Psoas muscle (tissue), 8 donors: ENCODE results near the gene SNRPF. TPM values are rescaled to one million over a fixed set of nuclear protein-coding genes. Genes with fewer than 3 reads are reported as not detected.

Source experiments
- ATAC-seq, 4 donors: fragments of 200-7000 bp; cut with Tn5 transposase; one replicate each; pipeline ENCODE4 v1.9.1; 2020; ENCODE audit warnings: moderate library complexity in 3 of 4, mild to moderate bottlenecking in 2 of 4
- DNase-seq, 2 donors: peaks; one replicate each; pipeline ENCODE4 v3.0.0-alpha.2; 2020
- H3K27ac ChIP-seq: fragments of 200-600 bp; one replicate; pipeline ENCODE4 v1.8.0; 2022
- H3K27me3 ChIP-seq, 3 donors: fragments of 200-600 bp in 1 of 3; one replicate each; pipeline versions ENCODE4 v1.6.1 to v1.8.0; 2013 to 2022; ENCODE audit warnings: low read length in 2 of 3, mild to moderate bottlenecking in 2 of 3, moderate library complexity in 1 of 3; ENCODE audit not compliant: insufficient read depth in 3 of 3
- H3K36me3 ChIP-seq, 2 donors: fragments of 200-600 bp in 1 of 2; one replicate each; pipeline versions ENCODE4 v1.6.1 to v1.8.0; 2013 to 2022; ENCODE audit warnings: low read depth in 1 of 2, mild to moderate bottlenecking in 1 of 2, moderate library complexity in 1 of 2; ENCODE audit not compliant: insufficient read depth in 1 of 2
- H3K4me1 ChIP-seq: fragments of 200-600 bp; one replicate; pipeline ENCODE4 v1.8.0; 2022
- H3K4me3 ChIP-seq: fragments of 200-600 bp; one replicate; pipeline ENCODE4 v1.8.0; 2022; ENCODE audit warnings: mild to moderate bottlenecking
- H3K9me3 ChIP-seq: fragments of 200-600 bp; one replicate; pipeline ENCODE4 v1.8.0; 2022
- WGBS, 3 donors: extraction: QIAGEN DNeasy Blood & Tissue Kit; methylation state at CpG; one replicate each; pipeline versions ENCODE4 v1.1.6 to v1.1.7; 2013; 5-methylcytosine and 5-hydroxymethylcytosine counted together
- intact Hi-C, 2 donors: fragments of 100-400 bp; cut with DNase I; formaldehyde crosslinking; loops; one replicate each; pipeline versions ENCODE4 v1.11.0 to v1.14.2; 2022
- polyA plus RNA-seq, 3 donors: library from polyadenylated mRNA; stranded (reverse); fragments of 200-250 nt; gene quantifications; one replicate each; pipeline ENCODE4 v1.2.3, GENCODE V29; 2013
- total RNA-seq, 4 donors: library from RNA; stranded (reverse); fragmentation: NEBNext Ultra II Directional in 2 of 4; extraction: Animal tissue kit (Norgen Biotek cat#: 25700) in 2 of 4; gene quantifications; one replicate each; pipeline versions ENCODE4 v1.2.1 to v1.2.4, GENCODE V29; 2021 to 2023
- TF ChIP-seq, protein P1 (sequence below): fragments of 200-600 bp; IDR thresholded peaks from one replicate; pipeline ENCODE4 v1.8.0; 2022; ENCODE audit warnings: antibody characterized with exemption
- donor health status: healthy with polysubstance abuse.
- donor health status: DM: no; HTN: no; CAD: no; lungs with moderate emphysema.
- donor health status: Bipolar disorder and iron deficiency.
- donor health status: healthy.
- donor health status: DM: yes; HTN: yes; CAD: no.
- donor health status: DM: no; HTN: no; CAD: no.
- donor health status: DM: no; HTN: no; CAD: no.
- donor health status: DM: yes; HTN: yes; CAD: no.

The SNRPF gene
- total and polyA plus RNA-seq, 7 donors: 8.8 to 40.8 (median 13.7) TPM

DNA sequence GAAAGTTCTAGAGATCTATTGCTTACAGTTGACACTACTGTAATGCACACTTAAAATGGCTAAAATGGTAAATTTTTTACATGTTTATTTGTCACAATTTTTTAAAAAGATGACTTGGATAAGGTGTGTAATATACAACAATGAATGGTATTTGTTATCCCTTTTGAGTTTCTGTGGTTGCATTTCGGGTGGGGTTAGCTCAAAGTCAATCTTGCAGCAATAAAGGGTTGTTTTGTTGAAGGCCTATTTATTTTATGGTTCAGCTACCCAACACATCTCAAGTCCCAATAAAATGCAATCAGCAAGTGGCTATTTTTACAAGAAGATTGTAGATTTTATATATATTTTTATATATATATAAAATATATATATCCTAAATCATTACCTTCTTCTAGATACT lies 22.1 kb downstream of the SNRPF start:
- Histone ChIP-seq H3K36me3 (no peaks in the 10 kb centered on the region), H3K4me1 (no peaks in the 10 kb centered on the region), H3K9me3 (no peaks in the 10 kb centered on the region), H3K4me3 (no peak overlapping the region), H3K27me3 (no peaks in the 10 kb centered on the region), H3K27ac (no peak overlapping the region)
- TF ChIP-seq, protein P1, sequence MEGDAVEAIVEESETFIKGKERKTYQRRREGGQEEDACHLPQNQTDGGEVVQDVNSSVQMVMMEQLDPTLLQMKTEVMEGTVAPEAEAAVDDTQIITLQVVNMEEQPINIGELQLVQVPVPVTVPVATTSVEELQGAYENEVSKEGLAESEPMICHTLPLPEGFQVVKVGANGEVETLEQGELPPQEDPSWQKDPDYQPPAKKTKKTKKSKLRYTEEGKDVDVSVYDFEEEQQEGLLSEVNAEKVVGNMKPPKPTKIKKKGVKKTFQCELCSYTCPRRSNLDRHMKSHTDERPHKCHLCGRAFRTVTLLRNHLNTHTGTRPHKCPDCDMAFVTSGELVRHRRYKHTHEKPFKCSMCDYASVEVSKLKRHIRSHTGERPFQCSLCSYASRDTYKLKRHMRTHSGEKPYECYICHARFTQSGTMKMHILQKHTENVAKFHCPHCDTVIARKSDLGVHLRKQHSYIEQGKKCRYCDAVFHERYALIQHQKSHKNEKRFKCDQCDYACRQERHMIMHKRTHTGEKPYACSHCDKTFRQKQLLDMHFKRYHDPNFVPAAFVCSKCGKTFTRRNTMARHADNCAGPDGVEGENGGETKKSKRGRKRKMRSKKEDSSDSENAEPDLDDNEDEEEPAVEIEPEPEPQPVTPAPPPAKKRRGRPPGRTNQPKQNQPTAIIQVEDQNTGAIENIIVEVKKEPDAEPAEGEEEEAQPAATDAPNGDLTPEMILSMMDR: no peak
- DNase-seq (no peak), ATAC-seq (no peak)
- intact Hi-C loops: no loop called here
- WGBS, 3 donors: 87 to 96% (median 93%) methylated on average over 1 of the region's 1 CpG

DNA sequence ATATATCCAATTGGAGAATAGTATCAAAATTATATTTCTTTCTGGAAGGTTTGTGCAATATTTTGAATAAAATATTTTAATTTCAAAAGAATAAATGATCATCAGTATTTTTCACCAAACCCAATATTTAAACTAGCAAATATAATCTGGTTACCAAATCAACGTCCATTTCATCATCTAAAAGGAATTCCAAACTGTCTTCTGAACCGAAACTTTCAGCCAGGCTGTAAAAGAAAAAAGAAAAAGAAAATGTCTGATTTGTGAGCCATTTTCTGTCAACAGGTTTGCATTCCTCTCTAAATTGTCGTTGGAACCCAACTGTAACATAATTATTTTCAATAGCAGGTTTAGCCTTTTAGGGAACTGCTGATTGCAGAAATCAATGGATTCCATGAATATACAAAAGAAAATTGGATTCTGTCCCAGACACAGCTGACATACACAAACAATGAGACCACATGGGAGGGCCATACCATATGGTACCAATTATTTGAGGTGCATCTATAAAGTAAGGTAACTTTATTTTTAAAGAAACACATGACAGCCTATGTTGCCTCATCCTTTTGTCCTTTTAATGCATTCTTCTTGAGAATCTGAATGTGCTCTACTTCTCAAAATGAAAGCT lies 22.7 kb downstream of the SNRPF start:
- no peaks in the 10 kb centered on the region for H3K27me3 ChIP-seq
- ATAC-seq (no peak), DNase-seq (no peak)
- no peaks in the 10 kb centered on the region for H3K4me1 ChIP-seq
- H3K36me3 ChIP-seq: no peaks in the 10 kb centered on the region
- intact Hi-C loops: no loop called here
- H3K27ac ChIP-seq: no peak overlapping the region
- H3K4me3 ChIP-seq: no peak overlapping the region
- 37 to 49% (median 38%) methylated on average over 3 of the region's 3 CpGs for WGBS, 3 donors
- no peaks in the 10 kb centered on the region for H3K9me3 ChIP-seq
- TF ChIP-seq, protein P1: no peak

DNA sequence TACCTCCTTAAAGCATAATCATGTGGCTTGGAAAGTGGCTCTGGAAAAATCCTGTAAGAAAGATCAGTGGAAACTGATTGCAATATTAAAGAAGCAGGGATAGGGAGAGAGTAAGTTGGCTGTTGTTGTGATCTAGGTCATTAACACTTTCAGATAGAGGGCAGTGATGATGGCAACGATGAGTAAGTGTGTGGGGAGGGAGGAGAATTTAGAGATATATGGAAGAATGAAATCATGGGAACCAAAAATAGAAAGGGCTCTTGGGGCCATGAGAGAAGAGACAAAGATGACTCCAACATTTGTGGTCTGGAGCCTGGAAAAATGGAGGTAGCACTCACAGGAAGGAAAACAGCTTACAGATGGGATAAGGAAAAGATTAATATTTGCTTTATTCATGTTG lies 23.3 kb downstream of the SNRPF start:
- ATAC-seq (no peak), DNase-seq (no peak)
- TF ChIP-seq, protein P1: no peak
- Histone ChIP-seq H3K9me3 (no peaks in the 10 kb centered on the region), H3K27ac (no peak overlapping the region), H3K4me1 (no peaks in the 10 kb centered on the region), H3K4me3 (no peak overlapping the region), H3K27me3 (no peaks in the 10 kb centered on the region), H3K36me3 (no peaks in the 10 kb centered on the region)
- 16 to 19% (median 17%) methylated on average over 1 of the region's 1 CpG for WGBS, 3 donors
- intact Hi-C loops: no loop called here

DNA sequence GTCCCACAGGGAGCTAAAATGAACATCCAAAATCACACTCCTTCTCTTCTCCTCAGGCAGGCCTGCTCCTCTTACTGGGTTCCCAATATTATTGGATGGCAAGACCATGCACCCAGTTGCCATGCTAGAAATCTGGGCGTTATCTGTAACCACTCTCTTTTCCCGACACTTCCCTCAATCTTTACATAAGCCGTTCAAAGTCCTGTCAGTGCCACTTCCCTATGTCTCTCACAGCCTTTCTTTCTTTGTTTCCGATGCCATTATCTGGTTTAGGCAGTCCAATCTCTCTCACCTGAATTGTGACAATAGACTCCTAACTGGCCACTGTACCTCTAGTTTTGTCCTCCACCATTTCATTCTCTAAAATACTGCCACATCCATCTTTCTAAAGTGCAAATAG lies 24.1 kb downstream of the SNRPF start:
- TF ChIP-seq, protein P1: no peak
- Histone ChIP-seq H3K27me3 (no peaks in the 10 kb centered on the region), H3K27ac (no peak overlapping the region), H3K4me1 (no peaks in the 10 kb centered on the region), H3K9me3 (no peaks in the 10 kb centered on the region), H3K36me3 (no peaks in the 10 kb centered on the region), H3K4me3 (no peak overlapping the region)
- no peak for ATAC-seq
- intact Hi-C loops: no loop called here
- no peak for DNase-seq
- 92 to 97% (median 93%) methylated on average over 4 of the region's 4 CpGs for WGBS, 3 donors

DNA sequence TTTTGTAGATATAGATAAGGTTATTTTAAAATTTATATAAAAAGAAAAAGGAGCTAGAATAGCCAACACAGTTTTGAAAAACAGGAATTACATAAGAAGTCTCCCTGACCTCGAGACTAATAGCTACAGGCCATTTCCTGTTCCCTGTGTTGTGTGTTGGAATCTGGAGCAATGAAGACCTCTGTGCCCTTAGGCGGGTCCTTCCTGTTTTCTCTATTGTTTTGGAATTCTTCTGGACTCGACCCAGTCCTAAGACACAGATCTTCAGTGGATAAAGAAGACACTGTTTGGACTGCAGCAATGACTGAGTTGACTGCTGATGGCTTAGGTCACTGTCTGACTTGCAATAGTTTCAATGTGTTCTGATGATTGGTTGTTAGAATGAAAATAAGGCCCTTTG lies 26.2 kb downstream of the SNRPF start:
- WGBS, 3 donors: 55 to 60% (median 58%) methylated on average over 3 of the region's 3 CpGs
- Histone ChIP-seq H3K27me3 (no peaks in the 10 kb centered on the region), H3K4me3 (no peak overlapping the region), H3K4me1 (no peaks in the 10 kb centered on the region), H3K36me3 (no peaks in the 10 kb centered on the region), H3K27ac (no peak overlapping the region), H3K9me3 (no peaks in the 10 kb centered on the region)
- TF ChIP-seq, protein P1: no peak
- intact Hi-C loops: no loop called here
- DNase-seq (no peak), ATAC-seq (no peak)
